Suprapubic skin (tissue), 3 donors: ENCODE data around the gene LMF2.

Experiments
- CTCF ChIP-seq, 2 donors: fragments of 200-600 bp in 1 of 2; fragments of 450-650 bp in 1 of 2; sonication (generic) in 1 of 2; IDR thresholded peaks; one replicate each; pipeline ENCODE4 v1.5.1; 2016 to 2019; ENCODE audit warnings: antibody characterized with exemption in 2 of 2, mild to moderate bottlenecking in 1 of 2, moderate library complexity in 1 of 2
- POLR2AphosphoS5 ChIP-seq, 3 donors: sonication (generic); formaldehyde crosslinking; IDR thresholded peaks; one replicate each; pipeline ENCODE4 v1.6.1; 2017; ENCODE audit warnings: antibody characterized with exemption in 3 of 3

GRCh38 chr22:50507991-50508884 lies 736 bp upstream of the LMF2 start, which contains the start of gene NCAPH2:
- TF ChIP-seq CTCF (IDR thresholded peaks at IDR 0.05) (no peak), POLR2AphosphoS5 (IDR thresholded peaks at IDR 0.05) (peak; percentile 37 to 98 (median 96))
